ENCODE measurements around the gene SERPINI1.

DNA sequence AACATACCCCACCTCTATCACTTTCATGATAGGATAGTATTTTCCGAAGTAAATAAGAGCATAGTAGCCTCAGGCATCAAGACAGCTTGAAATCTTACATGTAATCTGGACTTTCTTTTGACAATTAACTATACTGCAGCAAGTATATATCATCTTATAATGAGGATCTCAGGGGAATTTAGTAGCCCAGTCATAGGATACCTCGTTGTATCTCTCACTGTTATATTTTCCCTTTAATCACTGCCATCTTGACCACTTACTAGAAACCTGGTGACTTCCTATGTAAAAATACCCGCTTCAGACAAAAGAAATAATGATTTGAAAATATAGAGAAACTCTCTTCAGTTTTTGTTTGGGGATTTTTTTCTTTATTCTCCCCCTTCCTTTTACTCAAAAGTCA lies 88.2 kb downstream of the SERPINI1 start:
- TF ChIP-seq, protein P1, sequence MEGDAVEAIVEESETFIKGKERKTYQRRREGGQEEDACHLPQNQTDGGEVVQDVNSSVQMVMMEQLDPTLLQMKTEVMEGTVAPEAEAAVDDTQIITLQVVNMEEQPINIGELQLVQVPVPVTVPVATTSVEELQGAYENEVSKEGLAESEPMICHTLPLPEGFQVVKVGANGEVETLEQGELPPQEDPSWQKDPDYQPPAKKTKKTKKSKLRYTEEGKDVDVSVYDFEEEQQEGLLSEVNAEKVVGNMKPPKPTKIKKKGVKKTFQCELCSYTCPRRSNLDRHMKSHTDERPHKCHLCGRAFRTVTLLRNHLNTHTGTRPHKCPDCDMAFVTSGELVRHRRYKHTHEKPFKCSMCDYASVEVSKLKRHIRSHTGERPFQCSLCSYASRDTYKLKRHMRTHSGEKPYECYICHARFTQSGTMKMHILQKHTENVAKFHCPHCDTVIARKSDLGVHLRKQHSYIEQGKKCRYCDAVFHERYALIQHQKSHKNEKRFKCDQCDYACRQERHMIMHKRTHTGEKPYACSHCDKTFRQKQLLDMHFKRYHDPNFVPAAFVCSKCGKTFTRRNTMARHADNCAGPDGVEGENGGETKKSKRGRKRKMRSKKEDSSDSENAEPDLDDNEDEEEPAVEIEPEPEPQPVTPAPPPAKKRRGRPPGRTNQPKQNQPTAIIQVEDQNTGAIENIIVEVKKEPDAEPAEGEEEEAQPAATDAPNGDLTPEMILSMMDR (IDR thresholded peaks at IDR 0.05) = no peak
- no peak for TF ChIP-seq POLR2A (IDR thresholded peaks at IDR 0.05)
